ENCODE results near the gene TLCD4.

Gene TLCD4

GRCh38 chr1:95117207-95118066, at the start of gene TLCD4:
TSS of gene TLCD4 (plus strand) at chr1:95117355. CDS start at chr1:95143902, 26,547 bp downstream.
- peak within 1 kb of the TSS; percentile 72 for H3K4me3 ChIP-seq (ENCODE audit: low read depth, low read length)
- no peak for TF ChIP-seq CTCF (IDR thresholded peaks at IDR 0.05; ENCODE audit: low read depth, low read length)

GRCh38 chr1:95067568-95067967, 49.6 kb upstream of the TLCD4 start:
- H3K4me3 ChIP-seq (ENCODE audit: low read depth, low read length) = no peak overlapping the region
- TF ChIP-seq CTCF (IDR thresholded peaks at IDR 0.05; ENCODE audit: low read depth, low read length) = no peak

GRCh38 chr1:95068956-95069709, 48.0 kb upstream of the TLCD4 start:
- no peak for TF ChIP-seq CTCF (IDR thresholded peaks at IDR 0.05; ENCODE audit: low read depth, low read length)
- no peak overlapping the region for H3K4me3 ChIP-seq (ENCODE audit: low read depth, low read length)

GRCh38 chr1:95069710-95070093, 47.5 kb upstream of the TLCD4 start:
- no peak for TF ChIP-seq CTCF (IDR thresholded peaks at IDR 0.05; ENCODE audit: low read depth, low read length)
- H3K4me3 ChIP-seq (ENCODE audit: low read depth, low read length) = no peak overlapping the region

GRCh38 chr1:95071539-95071938, 45.6 kb upstream of the TLCD4 start:
- H3K4me3 ChIP-seq (ENCODE audit: low read depth, low read length) = peak overlapping the region; percentile 80; the same call in 1 of the 2 replicates
- TF ChIP-seq CTCF (IDR thresholded peaks at IDR 0.05; ENCODE audit: low read depth, low read length) = no peak

- no peak for TF ChIP-seq CTCF (IDR thresholded peaks at IDR 0.05; ENCODE audit: low read depth, low read length)
Observed at GRCh38 chr1:95072117-95072516, 45.0 kb upstream of the TLCD4 start.

More at GRCh38 chr1:95072117-95072516, 45.0 kb upstream of the TLCD4 start:
- peak overlapping the region; percentile 80 for H3K4me3 ChIP-seq (ENCODE audit: low read depth, low read length)
